Renal pelvis (tissue), 4 donors: Measurements from ENCODE around the gene TMEM185B. TPM values are rescaled to one million over a fixed set of nuclear protein-coding genes. Genes with fewer than 3 reads are reported as not detected.
"Not testable (repeated sequence)": the region's sequence is repeated elsewhere in the genome, so short reads cannot be mapped to it uniquely, and the experiment has no call there.

Experiments used
- DNase-seq: peaks from one replicate; pipeline ENCODE4 v3.0.0-alpha.2; 2013
- polyA plus RNA-seq, 3 donors: library from polyadenylated mRNA; unstranded; fragments of 120-200 nt; gene quantifications; one replicate each; pipeline ENCODE4 v1.2.1, GENCODE V29; 2013; ENCODE audit not compliant: insufficient read length in 3 of 3

TMEM185B gene
- polyA plus RNA-seq, 3 donors, result 25.0 to 27.3 (median 25.9) TPM

DNA sequence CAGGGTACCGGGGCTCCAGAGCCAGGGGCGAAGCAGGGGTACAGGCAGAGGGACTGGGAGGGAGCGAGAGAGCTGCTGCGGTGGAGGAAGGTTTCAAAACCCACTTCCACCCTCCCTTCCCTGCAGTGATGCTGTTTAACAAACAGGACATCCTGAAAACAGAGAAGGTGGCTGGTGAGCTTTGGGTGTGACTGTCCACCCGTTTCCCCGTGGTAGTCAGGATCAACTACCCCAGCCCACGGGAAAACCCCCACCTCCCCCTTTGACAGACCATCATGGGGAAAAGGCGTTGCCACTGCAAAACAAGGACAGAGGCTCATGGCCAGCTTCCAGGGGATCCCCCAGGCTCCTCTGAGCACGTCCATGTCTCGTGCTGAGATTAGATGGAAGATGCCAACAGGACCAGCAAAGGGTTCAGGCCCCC lies 12.9 kb downstream of the TMEM185B start:
- no peak for DNase-seq

DNA sequence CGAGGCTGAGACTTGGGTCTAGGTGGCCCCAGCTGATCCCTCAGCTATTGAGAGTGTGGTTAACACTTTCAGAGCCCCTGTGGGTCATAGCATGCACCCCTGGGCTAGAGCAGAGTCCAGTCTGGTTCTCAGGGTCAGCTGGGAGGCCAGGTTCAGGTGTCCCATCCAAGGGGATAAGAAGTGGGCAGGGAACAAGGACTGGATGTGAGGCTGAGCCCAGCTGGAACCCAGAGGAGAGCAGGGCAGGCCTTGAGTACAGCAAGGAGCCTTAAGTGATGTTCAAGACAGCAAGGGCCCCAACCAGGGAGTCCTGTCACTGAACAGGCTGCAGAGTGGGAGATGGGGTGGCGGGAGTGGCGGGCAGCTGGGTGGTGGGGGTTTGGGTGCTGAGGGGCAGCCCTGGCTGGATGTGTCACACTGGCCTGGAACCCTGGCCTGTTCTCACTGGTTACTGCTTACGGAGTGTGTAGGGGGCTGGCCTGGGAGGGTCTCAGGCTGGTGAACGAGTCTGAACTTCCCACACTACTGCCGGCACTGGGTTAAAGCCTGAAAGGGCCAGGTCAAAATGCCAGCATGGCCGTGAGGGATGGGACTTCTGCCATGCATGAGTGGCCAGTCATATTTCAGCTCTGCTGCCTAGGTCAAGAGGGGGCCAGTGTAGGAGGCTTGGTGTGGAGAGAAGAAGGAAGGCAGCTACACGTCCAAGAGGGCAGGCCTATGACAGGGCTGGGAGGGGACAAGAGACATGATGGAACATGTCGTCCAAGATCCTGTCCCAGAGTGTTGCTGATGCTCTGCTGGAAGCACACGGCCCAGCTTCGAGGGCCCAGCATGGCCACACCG lies 13.6 kb downstream of the TMEM185B start:
- DNase-seq, result no peak

DNA sequence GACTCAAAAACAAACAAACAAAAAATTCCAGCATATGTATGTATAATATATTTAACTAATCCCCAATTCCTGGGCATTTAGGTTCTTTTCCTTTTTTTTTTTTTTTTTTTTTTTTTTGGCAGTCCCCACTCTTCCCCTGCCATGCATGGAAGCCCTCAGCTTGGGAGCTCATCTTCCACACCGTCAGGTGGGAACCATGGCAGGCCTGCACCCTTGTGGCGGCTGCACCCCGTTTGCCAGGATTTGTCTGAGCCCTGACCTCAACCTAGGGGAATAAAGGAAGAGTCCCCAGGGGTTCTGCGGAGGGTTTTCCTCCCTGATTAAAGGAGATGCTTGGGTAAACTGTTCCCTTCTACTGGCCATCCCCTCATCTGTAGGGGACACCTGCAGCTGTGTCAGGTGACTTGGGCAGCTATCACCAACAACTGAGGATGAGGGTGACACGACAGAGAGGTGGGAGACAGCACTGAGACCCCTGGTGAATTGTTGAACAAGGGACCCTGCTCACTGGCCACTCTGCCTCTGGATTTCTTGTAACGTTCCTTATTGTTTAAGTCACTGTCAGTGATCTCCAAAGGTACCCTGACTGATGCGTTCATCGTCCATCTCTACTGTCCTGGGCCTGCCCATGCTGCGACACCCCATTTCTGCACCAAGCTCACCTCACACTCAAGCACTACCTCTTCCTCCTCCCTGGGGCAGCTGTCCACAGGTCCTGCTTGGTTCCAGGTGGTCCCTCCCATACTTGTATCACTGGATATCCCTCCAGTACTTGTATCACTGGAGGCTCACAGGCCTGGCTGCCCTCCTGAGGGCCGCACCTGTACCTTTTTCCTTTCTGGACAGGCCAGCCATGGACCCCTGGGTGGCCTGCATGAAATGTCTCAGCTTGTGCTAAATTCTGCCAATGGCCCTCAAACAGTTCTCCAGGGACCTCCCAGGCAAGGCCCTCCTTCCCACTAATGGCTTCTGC lies 14.5 kb downstream of the TMEM185B start:
- no peak for DNase-seq

- no peak for DNase-seq
Measured at GRCh38 chr2:120206022-120206581, 17.1 kb downstream of the TMEM185B start.

GRCh38 chr2:120204945-120205670 lies 18.1 kb downstream of the TMEM185B start:
- DNase-seq, result no peak

DNA sequence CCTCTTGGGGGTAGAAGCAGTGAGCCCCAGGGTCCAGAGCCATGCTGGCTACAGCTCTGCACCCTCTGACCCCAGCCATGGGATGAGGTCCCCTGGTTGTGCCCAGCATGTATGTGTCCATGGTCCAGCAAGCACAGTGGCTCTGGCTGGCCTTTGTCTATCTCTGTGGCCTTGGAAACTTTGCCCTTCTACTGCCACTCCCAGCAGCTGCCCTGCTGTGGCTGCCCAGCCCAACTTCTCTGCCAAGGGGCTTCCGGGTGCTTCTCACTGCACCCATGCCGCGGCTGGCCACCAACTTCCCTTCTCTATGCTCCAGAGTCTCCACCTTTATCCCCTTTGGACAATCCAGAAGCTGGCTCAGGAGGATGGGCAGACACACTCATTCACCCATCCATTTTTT lies 18.8 kb downstream of the TMEM185B start:
- no peak for DNase-seq

GRCh38 chr2:120204022-120204405 lies 19.2 kb downstream of the TMEM185B start:
- no peak for DNase-seq

- no peak for DNase-seq
Measured at GRCh38 chr2:120203251-120204021, 19.8 kb downstream of the TMEM185B start.

GRCh38 chr2:120199817-120200459 lies 23.3 kb downstream of the TMEM185B start:
- DNase-seq, result not testable (repeated sequence)

DNA sequence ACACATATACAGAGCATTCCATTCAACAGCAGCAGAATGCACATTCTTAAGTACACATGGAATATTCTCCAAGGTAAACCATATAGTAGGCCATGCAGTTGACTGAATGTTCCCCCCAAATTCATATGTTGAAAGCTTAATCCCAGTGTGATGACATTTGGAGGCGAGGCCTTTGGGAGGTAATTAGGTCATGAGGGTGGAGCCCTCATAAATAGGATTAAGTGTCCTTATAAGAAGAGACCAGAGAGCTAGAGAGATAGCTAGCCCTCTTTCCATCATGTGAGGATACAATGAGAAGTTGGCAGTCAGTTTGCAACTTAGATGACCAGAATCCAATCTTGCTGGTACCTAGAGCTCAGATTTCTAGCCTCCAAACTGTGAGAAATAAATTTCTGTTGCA lies 27.6 kb downstream of the TMEM185B start:
- DNase-seq, result no peak

DNA sequence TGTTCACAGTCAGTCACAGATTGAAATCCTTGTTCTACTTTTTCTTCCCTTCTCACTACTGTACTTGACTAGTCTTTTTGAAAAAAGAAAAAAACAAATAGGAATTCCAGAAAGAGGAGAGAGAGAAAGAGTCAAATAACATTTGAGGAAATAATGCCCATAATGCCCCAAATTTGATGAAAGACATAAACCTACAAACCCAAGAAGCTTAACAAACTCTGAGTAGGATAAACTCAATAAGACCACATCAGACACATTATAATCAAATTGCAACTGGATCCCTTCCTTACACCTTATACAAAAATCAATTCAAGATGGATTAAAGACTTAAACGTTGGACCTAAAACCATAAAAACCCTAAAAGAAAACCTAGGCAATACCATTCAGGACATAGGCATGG lies 30.9 kb downstream of the TMEM185B start:
- no peak for DNase-seq

GRCh38 chr2:120189189-120189588 lies 34.0 kb downstream of the TMEM185B start:
- DNase-seq, result no peak

- no peak for DNase-seq
Measured at GRCh38 chr2:120182019-120182560, 41.1 kb downstream of the TMEM185B start.

DNA sequence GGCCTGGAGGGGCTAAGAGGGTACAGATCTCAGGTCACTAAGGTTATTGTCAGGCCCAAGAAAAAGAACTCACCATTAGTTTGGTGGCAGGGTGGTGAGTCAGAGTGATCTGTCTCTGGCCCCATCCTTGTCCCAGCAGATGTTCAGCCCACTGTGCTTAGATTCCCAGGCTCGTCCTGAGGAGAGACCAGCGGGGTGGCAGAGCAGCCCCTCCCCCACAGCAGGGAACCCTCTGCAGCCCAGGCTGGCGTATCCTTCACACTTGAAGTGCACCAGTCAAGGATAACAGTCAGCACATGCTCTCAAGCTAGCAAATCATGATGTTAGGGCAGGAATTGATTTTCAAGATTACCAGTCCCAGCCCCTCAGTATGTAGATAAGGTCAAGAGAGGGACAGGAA lies 43.1 kb downstream of the TMEM185B start:
- no peak for DNase-seq

GRCh38 chr2:120179396-120179795 lies 43.8 kb downstream of the TMEM185B start:
- no peak for DNase-seq

GRCh38 chr2:120177973-120178372 lies 45.2 kb downstream of the TMEM185B start:
- no peak for DNase-seq

GRCh38 chr2:120177001-120177621 lies 46.1 kb downstream of the TMEM185B start:
- DNase-seq, result no peak

DNA sequence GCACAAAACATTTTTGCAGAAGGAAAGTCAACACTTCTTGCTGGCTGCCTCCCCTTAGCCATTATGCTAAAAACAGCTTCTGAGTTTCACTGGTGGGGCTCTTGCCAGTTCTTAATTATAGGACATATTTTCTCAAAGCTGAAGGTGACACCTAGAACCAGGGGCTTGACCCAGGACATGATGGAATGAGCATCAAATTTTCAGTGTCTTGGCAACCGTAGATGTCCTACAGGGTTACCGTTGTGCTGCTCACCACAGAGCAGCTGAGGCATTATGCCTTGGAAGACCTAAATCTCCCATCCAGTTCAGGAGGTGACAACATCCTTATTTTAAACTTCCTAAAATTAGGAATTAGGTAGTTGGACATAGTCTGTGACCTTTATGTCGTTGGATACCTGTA lies 46.7 kb downstream of the TMEM185B start:
- no peak for DNase-seq

GRCh38 chr2:120174963-120175581 lies 48.1 kb downstream of the TMEM185B start:
- DNase-seq, result peak; percentile 68
